GM19372 (cell line): ENCODE results near the gene NKAIN1.

Experiments
- ATAC-seq: cut with Tn5 transposase; IDR thresholded peaks from one replicate; pipeline ENCODE4 v1.9.1; 2021; ENCODE audit warnings: mild to moderate bottlenecking, low read depth, moderate library complexity; ENCODE audit not compliant: unreplicated experiment

NKAIN1 gene

GRCh38 chr1:31234870-31235269, 4.8 kb downstream of the NKAIN1 start:
- no peak for ATAC-seq

DNA sequence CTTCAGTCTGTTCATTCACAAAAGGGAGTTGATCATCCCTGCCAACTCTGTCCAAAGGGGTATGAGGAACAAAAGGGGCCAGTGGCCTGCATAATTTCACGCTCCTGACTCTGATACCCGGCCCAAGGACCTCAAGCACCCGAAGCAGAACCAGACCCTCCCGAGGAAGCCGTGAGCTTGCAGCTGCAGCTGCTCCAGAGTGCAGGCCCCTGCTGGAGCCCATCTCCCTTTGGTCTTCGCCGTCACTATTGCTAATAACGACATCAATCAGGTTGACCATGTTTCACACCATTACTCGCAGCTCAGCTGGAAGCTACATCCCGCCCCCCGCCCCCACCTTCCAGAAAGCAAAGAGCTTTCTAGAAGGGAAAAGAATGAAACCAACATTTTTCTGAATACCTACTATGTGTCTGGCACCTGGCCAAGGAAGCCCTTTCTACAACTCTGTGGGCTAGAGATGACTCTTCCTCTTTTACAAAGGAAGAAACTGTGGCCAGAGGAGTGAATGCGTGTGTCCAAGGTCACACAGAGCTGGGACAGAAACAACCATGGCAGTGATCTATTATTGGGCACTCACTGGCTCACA, 5.5 kb downstream of the NKAIN1 start:
- no peak for ATAC-seq

- ATAC-seq, result no peak
These were observed 7.0 kb downstream of the NKAIN1 start for GRCh38 chr1:31232689-31233088.

DNA sequence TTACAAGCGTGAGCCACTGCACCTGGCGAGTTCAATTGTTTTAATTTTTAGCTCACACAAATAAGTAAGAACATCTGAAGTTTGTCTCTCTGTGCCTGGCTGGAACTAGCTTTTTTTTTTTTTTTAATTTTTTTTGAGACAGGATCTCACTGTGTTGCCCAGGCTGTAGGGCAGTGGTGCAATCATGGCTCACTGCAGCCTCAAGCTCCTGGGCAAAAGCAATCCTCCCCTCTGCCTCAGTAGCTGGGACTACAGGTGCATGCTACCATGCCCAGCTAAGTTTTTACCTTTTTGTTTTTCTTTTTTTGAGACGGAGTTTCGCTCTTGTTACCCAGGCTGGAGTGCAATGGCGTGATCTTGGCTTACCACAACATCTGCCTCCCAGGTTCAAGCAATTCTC, 7.9 kb downstream of the NKAIN1 start:
- no peak for ATAC-seq

DNA sequence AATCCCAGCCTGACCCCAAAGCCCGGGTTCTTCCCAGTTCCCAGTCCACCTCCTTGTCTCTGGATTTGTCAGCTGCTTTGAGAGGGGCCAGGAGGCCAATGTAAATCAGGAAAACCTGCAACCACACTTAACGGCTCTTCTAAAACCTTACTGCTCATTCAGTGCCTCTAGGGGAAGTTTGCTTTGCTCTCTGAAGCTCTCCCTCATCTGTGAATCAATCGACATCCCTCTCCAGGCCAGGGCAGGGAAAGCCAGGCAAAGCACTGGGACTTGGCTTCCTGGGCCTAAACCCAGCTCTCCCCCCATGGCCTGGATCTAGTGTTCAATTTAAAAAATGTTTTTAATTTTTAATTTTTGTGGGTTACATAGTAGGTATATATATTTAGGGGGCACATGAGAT, 9.3 kb downstream of the NKAIN1 start:
- no peak for ATAC-seq

- no peak for ATAC-seq
These were observed 10.7 kb downstream of the NKAIN1 start for GRCh38 chr1:31228986-31229385.

DNA sequence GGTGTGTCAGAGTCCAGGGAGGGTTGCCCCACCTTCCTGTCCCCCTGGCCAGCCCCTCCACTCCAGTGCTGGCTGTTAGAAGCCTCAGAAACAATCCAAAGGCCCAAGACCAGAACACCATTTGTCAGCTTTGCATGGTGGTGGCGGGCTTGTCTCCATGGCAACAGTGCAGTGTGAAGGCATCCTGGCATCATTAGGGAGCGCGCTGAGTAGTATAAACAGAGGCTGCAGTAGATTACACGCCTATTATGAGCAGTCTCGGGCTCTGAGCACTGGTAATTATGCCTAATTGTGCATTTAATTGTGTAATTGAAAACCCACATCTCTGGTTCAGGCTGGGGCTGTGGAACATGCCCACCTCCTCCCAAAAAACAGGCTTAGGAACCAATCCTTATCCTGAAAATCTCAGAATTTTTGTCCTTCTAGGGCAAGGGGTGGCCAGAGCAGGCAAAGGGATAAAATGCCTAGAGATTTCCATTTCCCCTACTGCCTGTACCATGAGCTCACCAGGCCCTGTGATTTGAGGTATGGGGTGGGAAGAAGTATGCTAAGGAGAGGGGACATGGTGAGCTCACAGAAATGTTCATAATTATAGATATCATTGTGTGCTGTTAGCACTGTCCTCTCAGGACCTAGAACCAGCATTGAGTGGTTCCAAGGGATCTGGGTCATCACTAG, 11.7 kb downstream of the NKAIN1 start:
- no peak for ATAC-seq

GRCh38 chr1:31224068-31224467, 15.6 kb downstream of the NKAIN1 start:
- ATAC-seq, result no peak

- no peak for ATAC-seq
These were observed 17.5 kb downstream of the NKAIN1 start for GRCh38 chr1:31222176-31222575.

- ATAC-seq, result no peak
These were observed 18.6 kb downstream of the NKAIN1 start for GRCh38 chr1:31221072-31221471.

DNA sequence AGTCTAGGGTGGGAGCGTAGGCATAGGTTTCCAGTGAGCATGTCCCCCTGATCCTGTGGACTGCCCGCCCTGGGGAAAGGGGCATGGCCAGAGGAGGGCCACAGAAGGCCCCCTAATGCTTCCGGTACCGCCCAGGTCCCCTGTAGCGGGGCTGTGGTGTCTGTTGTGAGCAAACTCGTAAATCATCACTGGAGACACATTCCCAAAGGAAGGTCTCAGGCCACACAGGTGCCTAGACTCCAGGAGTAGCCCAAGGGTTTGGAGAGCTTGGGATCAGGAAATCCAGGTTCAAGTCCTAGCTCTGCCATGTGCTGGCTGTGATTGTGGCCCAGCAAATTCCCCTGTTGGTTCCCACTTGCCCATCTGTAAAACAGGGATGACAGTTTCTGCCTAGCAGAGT, 20.2 kb downstream of the NKAIN1 start:
- ATAC-seq, result no peak

GRCh38 chr1:31218705-31219104, 21.0 kb downstream of the NKAIN1 start:
- no peak for ATAC-seq

GRCh38 chr1:31216016-31216415, 23.7 kb downstream of the NKAIN1 start:
- no peak for ATAC-seq

GRCh38 chr1:31215065-31215570, 24.6 kb downstream of the NKAIN1 start:
- ATAC-seq, result no peak

GRCh38 chr1:31214316-31215064, 25.2 kb downstream of the NKAIN1 start:
- no peak for ATAC-seq

GRCh38 chr1:31208361-31208945, 31.2 kb downstream of the NKAIN1 start:
- no peak for ATAC-seq

- ATAC-seq, result no peak
These were observed 32.1 kb downstream of the NKAIN1 start for GRCh38 chr1:31207569-31207968.

DNA sequence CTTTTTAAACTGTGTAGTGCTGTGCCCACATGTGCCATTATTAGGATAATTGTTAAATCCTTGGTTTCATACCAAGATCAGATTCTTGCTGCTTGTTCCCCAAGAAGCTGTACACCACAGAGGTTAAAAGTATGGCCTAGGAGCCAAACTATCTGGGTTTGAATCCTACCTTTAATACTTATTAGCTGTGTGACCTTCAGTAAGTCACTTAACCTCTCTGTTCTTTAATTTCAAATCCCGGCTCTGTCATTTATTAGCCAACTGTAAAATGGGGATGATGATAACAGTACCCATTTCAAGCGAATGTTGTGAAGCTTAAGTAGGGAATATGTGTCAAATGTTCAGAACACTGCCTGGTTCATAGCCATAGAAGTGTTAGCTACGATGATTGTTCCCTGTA, 32.6 kb downstream of the NKAIN1 start:
- ATAC-seq, result no peak

GRCh38 chr1:31203215-31203614, 36.5 kb downstream of the NKAIN1 start:
- ATAC-seq, result no peak

DNA sequence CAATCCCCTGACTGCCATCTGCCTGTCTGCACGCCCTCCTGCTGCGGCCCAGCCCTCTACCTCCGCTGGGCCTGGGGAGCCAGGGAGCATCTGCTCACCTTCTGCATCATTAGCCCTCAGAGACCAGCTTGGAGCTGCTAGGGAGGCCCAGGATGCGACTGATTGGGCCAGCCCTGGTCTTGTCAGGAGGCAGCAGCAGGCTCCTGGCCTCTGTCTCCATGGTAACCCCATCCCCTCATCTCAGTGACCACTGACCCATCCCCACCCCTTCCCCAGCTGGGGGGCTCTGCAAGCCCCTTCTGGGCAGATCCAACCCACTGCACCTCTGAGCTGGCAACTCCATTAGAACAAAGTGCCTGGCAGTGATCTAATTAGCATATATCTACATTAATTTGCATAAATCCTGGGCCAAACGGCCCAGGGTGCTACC, 37.7 kb downstream of the NKAIN1 start:
- no peak for ATAC-seq

DNA sequence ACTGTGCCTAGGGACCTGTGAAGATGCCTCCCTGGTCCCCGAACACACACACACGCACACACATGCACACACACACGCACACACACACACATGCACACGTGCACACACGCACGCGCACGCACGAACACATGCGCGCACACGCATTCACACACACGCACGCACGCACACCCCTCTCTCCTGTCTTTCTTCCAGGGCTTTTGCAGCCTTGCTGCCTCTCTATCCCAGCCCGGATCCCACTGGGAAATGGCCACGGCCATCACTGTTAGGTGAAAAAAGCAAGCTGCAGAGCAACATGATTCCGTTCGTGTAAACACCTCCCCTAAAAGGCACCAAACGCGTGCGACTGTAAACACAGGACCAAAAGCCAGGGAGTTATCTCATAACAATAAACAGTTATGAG, 39.7 kb downstream of the NKAIN1 start:
- ATAC-seq, result no peak
